IgD-negative memory B cell (primary cell): ENCODE data around the gene KRTAP1-4. TPM values are rescaled to one million over a fixed set of nuclear protein-coding genes. Genes with fewer than 3 reads are reported as not detected.

Experiments
- polyA plus RNA-seq: library from polyadenylated mRNA; unstranded; fragments of 300-500 nt; fragmentation: Illumina TruSeq; gene quantifications from one replicate; pipeline ENCODE4 v1.2.3, GENCODE V29; 2021

The KRTAP1-4 gene
- polyA plus RNA-seq, 1 donor from 2014 or later: not detected

Other genes with a start within 250 kb of the KRTAP1-4 start
- not detected for gene KRT27, start 247.6 kb downstream of the KRTAP1-4 start, polyA plus RNA-seq
- not detected for gene KRT28, start 230.2 kb downstream of the KRTAP1-4 start, polyA plus RNA-seq
- gene KRT10, start 207.6 kb downstream of the KRTAP1-4 start, polyA plus RNA-seq: 201 TPM
- not detected for gene KRT12, start 163.0 kb downstream of the KRTAP1-4 start, polyA plus RNA-seq
- not detected for gene KRT20, start 145.0 kb downstream of the KRTAP1-4 start, polyA plus RNA-seq
- gene KRT23, start 92.5 kb downstream of the KRTAP1-4 start, polyA plus RNA-seq: not detected
- gene KRT39, start 63.2 kb downstream of the KRTAP1-4 start, polyA plus RNA-seq: not detected
- gene KRT40, start 45.9 kb downstream of the KRTAP1-4 start, polyA plus RNA-seq: not detected
- gene KRTAP3-3, start 36.0 kb downstream of the KRTAP1-4 start, polyA plus RNA-seq: not detected
- gene KRTAP3-2, start 30.3 kb downstream of the KRTAP1-4 start, polyA plus RNA-seq: not detected
- not detected for gene KRTAP3-1, start 21.1 kb downstream of the KRTAP1-4 start, polyA plus RNA-seq
- gene KRTAP1-5, start 3.0 kb downstream of the KRTAP1-4 start, polyA plus RNA-seq: not detected
- gene KRTAP1-3, start 4.7 kb upstream of the KRTAP1-4 start, polyA plus RNA-seq: not detected
- gene KRTAP1-1, start 11.3 kb upstream of the KRTAP1-4 start, polyA plus RNA-seq: not detected
- not detected for gene KRTAP2-1, start 17.1 kb upstream of the KRTAP1-4 start, polyA plus RNA-seq
- gene KRTAP2-2, start 25.0 kb upstream of the KRTAP1-4 start, polyA plus RNA-seq: not detected
- gene KRTAP2-3, start 29.9 kb upstream of the KRTAP1-4 start, polyA plus RNA-seq: not detected
- not detected for gene KRTAP2-4, start 35.7 kb upstream of the KRTAP1-4 start, polyA plus RNA-seq
- not detected for gene KRTAP4-7, start 54.0 kb upstream of the KRTAP1-4 start, polyA plus RNA-seq
- not detected for gene KRTAP4-8, start 67.9 kb upstream of the KRTAP1-4 start, polyA plus RNA-seq
- not detected for gene KRTAP4-16, start 72.0 kb upstream of the KRTAP1-4 start, polyA plus RNA-seq
- gene KRTAP4-9, start 75.2 kb upstream of the KRTAP1-4 start, polyA plus RNA-seq: not detected
- gene KRTAP4-11, start 88.2 kb upstream of the KRTAP1-4 start, polyA plus RNA-seq: not detected
- gene KRTAP4-12, start 94.0 kb upstream of the KRTAP1-4 start, polyA plus RNA-seq: not detected
- gene KRTAP4-6, start 110.3 kb upstream of the KRTAP1-4 start, polyA plus RNA-seq: not detected
- not detected for gene KRTAP4-5, start 119.6 kb upstream of the KRTAP1-4 start, polyA plus RNA-seq
- gene KRTAP4-4, start 130.6 kb upstream of the KRTAP1-4 start, polyA plus RNA-seq: not detected
- gene KRTAP4-3, start 138.0 kb upstream of the KRTAP1-4 start, polyA plus RNA-seq: not detected
- not detected for gene KRTAP4-2, start 148.0 kb upstream of the KRTAP1-4 start, polyA plus RNA-seq
- gene KRTAP4-1, start 154.7 kb upstream of the KRTAP1-4 start, polyA plus RNA-seq: not detected
- gene KRTAP9-1, start 159.7 kb upstream of the KRTAP1-4 start, polyA plus RNA-seq: not detected
- not detected for gene KRTAP9-2, start 196.5 kb upstream of the KRTAP1-4 start, polyA plus RNA-seq
- gene KRTAP9-3, start 202.3 kb upstream of the KRTAP1-4 start, polyA plus RNA-seq: not detected
- not detected for gene KRTAP9-8, start 207.8 kb upstream of the KRTAP1-4 start, polyA plus RNA-seq
- gene KRTAP9-4, start 219.5 kb upstream of the KRTAP1-4 start, polyA plus RNA-seq: not detected
- gene KRTAP9-9, start 225.2 kb upstream of the KRTAP1-4 start, polyA plus RNA-seq: not detected
- gene KRTAP9-6, start 235.2 kb upstream of the KRTAP1-4 start, polyA plus RNA-seq: not detected
- gene KRTAP9-7, start 245.5 kb upstream of the KRTAP1-4 start, polyA plus RNA-seq: not detected